Pons (tissue), 1 donor: ENCODE results near the gene TXNDC15.
"Not testable (repeated sequence)": the region's sequence is repeated elsewhere in the genome, so short reads cannot be mapped to it uniquely, and the experiment has no call there.

Experiments
- DNase-seq: peaks from one replicate; pipeline ENCODE4 v3.0.0-alpha.2; 2016; ENCODE audit warnings: low spot score

Gene TXNDC15

DNA sequence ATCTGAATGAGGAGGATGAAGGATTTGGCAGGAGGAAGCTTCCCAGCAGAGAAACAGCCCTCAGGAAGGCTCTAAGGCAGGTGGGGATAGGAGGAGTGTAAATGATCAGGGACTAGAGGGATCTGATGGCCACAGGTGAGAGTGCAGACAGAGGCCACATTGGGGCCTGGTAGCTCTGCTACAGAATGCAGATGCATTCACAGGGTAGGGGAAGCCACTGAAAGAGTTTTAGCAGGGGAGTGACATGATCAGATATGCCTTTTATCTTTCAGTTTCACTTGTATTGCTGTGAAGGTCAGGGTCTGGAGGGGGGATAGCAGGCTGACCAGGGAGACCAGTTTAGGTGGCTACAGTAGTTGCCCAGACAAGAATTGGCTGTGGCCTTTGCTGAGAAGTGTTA lies 3.0 kb downstream of the TXNDC15 start:
- no peak for DNase-seq

DNA sequence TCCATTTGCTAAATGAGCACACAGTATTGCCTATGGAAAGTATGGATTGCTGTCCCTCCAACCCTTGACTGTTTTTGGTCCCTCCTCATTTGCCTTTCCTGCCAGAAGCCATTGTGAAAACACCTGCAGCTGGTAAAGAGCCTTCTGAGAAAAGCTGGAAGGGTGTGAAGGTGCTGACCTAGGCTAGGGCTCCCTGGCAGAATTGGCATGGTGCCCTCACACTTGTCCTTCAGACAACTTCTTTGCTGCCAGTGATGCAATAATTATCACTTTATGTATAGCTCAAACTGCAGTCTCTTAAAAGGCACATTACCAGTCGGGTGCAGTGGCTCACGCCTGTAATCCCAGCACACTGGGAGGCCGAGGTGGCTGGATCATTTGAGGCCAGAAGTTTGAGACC lies 4.2 kb downstream of the TXNDC15 start:
- no peak for DNase-seq

DNA sequence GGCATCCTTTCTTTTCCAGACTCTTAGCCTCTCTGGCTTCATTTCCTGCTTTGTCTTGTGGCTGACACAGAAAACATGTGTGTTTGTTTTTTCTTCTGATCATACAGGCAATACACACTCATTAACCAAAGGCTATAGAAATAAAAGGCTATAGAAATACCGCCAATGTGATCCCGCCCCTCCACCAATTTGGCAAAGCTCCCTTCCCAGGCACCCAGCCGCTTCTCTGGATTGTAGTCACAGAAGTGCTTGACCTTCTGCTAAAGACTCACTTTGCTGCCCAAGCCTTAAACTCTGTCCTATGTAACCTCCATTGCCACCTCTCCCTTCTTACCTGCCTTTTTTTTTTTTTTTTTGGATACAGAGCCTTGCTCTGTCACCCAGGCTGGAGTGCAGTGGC lies 5.3 kb downstream of the TXNDC15 start:
- DNase-seq: no peak

DNA sequence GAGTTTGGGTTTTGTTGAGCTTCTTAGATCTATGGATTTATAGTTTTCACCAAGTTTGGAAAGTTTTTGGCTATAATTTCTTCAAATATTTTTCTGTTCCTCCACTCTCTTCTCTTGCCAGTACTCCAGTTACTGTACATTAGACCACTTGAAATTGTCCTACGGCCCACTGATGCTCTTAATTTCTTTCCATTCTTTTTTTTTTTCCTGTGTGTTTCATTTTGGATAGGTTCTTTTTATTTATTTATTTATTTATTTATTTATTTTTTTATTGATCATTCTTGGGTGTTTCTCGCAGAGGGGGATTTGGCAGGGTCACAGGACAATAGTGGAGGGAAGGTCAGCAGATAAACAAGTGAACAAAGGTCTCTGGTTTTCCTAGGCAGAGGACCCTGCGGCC lies 6.8 kb downstream of the TXNDC15 start:
- not testable (repeated sequence) for DNase-seq

DNA sequence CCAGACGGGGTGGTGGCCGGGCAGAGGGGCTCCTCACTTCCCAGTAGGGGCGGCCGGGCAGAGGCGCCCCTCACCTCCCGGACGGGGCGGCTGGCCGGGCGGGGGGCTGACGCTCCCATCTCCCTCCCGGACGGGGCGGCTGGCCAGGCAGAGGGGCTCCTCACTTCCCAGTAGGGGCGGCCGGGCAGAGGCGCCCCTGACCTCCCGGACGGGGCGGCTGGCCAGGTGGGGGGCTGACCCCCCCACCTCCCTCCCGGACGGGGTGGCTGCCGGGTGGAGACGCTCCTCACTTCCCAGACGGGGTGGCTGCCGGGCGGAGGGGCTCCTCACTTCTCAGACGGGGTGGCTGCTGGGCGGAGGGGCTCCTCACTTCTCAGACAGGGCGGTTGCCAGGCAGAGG lies 7.5 kb downstream of the TXNDC15 start:
- DNase-seq: not testable (repeated sequence)

DNA sequence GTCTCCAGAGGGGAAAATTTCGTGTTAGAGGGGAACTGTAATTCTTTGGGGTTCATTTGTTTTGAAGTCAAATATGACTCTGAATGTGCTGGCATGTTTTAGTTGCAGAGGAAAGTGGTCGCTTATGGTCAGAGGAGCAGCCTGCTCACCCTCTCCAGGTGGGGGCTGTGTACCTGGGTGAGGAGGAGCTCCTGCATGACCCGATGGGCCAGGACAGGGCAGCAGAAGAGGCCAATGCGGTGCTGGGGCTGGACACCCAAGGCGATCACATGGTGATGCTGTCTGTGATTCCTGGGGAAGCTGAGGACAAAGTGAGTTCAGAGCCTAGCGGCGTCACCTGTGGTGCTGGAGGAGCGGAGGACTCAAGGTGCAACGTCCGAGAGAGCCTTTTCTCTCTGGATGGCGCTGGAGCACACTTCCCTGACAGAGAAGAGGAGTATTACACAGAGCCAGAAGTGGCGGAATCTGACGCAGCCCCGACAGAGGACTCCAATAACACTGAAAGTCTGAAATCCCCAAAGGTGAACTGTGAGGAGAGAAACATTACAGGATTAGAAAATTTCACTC lies 13.5 kb downstream of the TXNDC15 start:
- no peak for DNase-seq

DNA sequence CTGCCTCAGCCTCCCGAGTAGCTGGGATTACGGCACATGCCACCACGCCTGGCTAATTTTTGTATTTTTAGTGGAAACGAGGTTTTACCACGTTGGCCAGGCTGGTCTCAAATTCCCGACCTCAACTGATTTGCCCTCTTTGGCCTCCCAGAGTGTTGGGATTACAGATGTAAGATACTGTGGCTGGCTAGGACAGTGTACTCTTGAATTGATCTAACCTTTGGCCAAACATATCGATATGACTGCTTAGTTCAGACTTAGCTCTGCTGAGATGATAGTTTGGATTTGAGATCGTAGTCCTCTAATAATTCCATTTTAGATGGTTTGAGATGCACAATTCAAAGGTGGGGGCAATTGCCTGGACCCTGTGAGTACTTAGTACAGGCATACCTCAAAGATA lies 15.2 kb downstream of the TXNDC15 start:
- DNase-seq: no peak

DNA sequence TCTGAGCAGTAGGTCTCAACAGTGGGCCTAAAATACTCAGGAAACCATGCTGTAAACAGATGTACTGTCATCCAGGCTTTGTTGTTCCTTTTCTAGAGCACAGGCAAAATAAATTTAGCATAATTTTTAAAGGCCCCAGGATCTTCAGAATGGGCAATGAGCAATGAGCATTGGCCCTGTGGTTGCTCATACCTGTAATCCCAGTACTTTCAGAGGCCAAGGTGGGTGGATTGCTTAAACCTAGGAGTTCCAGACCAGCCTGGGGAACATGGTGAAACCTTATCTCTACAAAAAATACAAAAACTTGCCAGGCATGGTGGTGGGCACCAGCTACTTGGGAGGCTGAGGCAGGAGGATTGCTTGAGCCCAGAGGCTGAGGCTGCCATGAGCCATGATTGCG lies 17.3 kb downstream of the TXNDC15 start:
- DNase-seq: no peak

DNA sequence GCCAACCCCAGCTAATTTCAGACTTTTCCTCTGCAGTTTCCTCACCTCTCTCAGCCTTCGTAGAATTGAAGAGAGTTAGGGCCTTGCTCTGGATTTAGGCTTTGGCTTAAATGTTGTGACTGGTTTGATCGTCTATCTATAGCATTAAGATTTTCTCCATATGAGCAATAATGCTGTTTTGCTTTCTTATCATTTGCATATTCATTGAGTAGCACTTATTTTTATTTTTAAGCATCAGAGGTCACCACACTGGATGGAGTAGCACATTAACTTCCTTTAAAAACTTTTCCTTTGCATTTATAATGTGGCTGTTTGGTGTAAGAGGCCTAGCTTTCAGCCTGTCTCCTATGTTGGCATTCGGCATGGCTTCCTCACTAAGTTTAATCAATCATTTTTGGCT lies 18.1 kb downstream of the TXNDC15 start:
- no peak for DNase-seq

DNA sequence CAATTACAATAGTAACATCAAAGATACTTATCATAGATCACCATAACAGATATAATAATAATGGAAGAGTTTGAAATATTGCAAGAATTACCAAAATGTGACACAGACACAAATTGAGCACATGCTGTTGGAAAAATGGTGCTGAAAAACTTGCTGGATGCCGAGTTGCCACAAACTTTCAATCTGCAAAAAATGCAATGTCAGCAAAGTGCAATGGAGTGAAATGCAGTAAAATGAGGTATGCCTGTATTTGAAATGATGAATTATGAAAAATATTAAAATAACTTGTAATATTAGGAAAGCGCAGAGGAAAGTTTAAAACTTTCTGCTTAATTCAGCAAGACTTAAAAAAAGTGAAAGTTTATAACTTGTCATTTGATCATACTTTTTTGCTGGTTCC lies 18.8 kb downstream of the TXNDC15 start:
- DNase-seq: no peak

DNA sequence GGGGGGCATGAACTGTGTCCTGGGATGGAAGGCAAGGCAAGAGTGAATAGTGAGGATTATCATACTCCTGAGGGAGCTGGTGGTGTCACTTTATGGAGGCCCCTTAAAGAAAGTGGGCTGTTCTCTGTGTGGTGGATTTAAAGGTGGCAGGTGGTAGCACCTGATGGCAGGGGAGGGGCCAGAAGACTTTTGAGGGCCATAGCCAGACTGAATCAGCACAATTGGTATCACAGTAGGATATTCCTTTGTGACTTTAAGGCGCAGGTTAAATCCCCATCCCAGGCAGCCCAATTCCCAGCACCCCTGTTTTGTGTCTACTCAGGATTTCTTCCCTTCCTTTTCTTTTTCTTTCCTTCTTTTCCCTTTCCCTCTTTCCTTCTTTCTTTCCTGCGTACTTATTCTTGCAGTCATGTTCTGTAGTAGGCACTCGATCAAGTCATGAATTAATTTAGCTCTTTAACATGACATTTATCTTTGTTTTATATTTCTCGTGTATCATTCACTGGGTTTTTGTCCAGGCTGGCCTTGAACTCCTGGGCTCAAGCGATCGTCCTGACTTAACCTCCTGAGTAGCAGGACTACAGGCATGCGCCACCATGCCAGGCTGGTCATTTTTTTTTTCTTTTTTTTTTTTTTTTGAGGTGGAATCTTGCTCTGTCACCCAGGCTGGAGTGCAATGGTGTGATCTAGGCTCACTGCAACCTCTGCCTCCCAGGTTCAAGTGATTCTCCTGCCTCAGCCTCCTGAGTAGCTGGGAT lies 19.8 kb downstream of the TXNDC15 start:
- no peak for DNase-seq

DNA sequence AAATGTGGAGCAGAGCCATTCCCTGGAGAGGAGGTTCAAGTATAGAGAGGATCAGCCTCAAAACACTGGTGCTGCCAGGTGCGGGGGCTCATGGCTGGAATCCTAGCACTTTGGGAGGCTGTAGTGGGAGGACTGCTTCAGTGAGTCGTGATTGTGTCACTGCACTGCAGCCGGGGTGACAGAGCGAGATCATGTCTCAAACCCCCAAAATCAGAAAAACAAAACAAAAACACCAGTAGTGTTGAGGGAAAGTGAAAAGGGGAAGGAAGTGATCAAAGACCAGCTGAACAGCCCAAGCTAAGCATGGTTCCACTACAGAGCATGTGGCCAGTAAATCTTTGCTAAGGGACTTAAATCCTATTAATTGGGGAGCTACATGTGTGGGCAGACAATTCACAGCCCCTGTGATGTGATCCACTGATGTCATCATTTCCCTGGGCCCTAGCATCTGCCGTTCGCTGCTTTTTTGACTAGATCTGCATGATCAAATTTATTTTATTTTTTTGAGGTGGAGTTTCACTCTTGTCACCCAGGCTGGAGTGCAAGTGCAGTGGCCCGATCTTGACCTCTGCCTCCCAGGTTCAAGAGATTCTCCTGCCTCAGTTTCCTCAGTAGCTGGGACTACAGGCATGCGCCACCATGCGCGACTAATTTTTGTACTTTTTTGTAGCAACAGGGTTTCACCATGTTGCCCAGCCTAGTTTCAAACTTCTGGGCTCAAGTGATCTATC lies 28.1 kb downstream of the TXNDC15 start:
- DNase-seq: no peak

DNA sequence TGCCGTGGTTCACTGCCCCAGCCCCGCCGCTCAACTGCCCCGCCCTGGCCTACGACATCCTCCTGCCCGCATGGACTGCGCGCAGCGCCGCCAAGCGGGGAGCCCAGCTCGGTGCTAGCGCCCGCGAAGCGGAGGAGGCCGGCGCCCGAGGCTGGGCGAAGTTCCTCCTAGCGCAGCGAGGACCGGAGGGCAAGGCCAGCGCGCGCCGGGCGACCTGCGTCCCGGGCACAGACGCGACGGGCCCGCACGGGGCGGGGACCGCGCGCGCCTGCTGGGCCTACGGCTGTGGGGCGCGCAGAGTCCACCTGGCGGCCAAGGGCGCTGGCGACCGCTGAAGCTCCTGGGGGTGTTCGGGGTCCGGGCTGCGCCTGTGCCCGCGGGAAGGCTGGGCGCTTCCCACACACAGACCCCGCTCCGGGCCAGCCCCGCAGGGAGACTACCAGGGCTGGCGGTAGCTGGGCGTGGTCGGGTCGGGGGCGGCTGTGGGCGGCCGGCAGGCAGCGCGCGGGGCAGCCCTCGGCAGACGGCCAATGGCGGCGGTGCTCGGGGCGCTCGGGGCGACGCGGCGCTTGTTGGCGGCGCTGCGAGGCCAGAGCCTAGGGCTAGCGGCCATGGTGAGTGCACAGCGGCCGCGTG lies 30.6 kb downstream of the TXNDC15 start, which contains the start of gene PCBD2:
PCBD2 (plus strand) TSS at position 522 of the 636 bp plus-strand sequence; CDS start at position 531, 9 bp downstream.
- peak; percentile 85 for DNase-seq

DNA sequence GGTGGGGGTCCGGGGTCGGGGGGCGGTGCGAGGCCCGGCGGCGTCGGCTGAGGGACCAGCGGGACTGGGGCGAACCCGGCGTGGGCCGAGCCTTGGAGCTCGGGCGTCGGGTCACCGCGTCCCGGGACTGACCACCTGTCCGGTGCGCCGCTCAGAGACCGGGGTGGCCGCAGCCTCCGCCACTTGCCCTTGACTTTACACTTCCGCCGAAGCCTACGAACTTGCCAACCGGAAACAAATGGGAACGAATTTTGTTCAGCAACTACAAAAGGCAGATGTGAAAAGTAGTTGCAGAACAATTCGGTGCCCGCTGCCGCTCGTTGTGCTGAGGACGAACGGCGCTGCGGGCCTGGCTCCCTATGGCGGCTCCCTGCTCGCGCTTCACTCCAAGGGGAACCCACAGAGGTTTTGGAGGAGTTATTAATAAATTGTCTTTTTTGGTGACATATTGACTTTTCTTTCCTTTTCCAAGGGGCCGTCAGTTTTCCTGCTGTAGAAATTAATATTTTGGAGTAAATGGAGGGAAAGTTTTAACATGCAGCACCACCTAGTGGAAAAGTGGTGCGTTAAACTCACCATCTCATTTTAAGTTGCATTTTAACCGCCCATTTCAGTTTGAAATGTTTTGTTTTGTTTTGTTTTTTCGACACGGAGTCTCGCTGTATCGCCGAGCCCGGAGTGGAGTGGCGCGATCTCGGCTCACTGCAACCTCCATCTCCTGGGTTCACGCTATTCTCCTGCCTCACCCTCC lies 31.2 kb downstream of the TXNDC15 start:
- peak; percentile 79 for DNase-seq

DNA sequence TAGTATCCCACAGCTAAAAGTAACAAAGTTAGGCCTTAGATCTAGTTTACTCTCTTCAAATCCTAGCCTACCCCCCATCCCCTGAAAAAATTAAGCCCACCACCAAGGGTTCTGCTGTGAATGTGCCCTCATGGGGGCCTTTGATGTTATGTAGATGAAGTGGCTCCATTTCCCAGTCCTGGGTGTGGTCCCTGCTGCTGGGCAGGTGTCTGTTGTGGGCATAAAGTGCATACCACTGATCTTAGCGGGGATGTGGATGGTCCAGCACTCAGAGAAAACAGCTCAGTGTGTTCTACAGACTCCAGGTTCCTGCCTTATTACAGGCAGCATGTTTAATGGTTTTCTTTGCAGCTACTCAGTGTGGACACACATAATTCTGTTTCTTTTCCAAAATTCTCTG lies 32.6 kb downstream of the TXNDC15 start:
- DNase-seq: no peak

DNA sequence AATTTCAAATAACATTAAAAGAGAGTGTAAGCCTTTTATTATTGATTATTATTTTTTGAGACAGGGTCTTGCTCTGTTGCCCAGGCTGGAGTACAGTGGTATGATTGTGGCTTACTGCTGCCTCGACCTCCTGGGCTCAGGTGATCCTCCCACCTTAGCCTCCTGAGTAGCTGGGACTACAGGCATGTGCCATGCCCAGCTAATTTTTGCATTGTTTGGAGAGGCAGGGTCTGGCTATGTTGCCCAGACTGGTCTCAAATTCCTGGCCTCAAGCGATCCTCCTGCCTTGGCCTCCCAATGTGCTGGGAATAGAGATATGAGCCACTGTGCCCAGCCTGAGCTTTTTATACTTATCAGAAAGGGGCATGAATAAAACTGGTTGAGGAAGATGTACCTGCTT lies 36.6 kb downstream of the TXNDC15 start:
- not testable (repeated sequence) for DNase-seq

DNA sequence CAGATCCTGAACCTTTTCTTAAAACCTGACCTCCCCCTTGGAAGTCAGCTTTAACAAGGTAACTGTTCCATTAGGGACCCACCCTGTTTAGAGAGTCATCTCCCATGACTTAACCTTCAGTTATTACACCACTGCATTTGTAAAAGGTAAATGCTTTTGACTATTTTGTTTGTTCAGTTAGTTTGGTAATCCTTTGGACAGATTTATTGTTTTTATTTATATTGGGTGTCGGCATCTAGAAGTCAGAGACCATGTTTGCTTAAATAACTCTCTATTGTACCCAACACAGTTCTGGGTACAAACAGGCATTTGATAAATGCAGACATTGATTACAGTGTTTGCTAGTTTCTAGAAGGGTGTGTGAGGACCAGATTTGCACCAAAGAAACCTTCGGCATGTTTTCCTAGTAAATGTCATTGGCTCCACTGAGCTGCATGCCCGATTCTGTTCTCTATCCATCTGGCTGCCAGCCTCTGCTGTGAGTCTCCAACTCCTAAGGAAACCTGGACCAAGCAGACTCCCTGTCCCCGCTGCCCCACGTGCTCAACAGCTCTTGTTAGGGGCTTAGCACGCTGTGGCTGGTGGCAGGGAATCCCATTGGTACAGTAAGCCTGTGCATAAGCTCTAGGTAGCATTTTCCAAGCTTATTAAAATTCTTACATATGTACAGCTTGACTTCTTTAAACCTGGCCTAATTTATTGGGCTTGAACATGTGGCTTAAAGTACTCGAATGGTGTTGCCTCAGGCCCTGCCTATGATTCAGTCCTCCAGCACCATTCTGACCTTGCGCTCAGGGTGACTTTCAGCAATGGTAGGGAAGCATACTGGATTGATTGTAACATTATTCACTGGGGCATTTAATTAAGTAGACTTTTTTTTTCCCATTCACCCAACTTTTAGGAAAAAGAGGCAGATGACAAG lies 37.4 kb downstream of the TXNDC15 start:
- no peak for DNase-seq

DNA sequence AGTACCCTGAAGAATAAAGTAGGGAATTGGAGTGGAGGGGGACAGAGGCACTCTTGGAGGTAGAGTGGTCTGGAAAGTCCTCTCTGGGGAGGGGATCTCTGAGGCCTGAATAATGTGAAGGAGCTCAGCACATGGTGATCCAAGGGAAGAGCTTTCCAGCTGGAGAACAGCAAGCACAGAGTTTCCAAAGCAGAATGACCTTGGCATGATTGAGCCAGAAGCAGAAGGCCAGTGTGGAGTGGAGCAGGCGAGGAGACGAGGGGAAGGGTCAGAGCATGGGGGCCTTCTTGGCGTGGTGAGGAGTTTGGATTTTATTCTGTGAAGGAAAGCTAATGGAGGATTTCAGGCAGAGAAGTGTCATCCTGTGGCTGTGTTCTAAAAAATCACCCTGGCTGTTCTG lies 39.1 kb downstream of the TXNDC15 start:
- no peak for DNase-seq

DNA sequence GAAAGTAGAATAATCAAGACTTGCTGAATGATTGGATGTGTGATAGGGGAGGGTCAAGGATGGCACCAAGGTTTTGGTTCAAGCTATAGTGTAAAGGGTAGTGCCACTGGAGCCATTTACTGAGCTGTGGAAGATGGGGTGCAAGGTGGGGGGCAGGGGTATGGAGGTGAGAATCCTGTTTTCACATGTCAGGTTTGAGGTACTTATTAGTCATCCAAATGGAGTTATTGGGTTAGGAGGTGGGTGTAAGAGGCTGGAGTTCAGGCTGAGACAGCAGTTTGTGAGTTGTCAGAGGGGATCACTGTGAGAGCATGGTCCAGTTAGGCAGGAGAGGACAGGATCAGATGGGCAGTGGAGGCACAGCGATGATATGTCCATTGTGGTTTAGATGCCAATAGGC lies 39.6 kb downstream of the TXNDC15 start:
- DNase-seq: no peak

DNA sequence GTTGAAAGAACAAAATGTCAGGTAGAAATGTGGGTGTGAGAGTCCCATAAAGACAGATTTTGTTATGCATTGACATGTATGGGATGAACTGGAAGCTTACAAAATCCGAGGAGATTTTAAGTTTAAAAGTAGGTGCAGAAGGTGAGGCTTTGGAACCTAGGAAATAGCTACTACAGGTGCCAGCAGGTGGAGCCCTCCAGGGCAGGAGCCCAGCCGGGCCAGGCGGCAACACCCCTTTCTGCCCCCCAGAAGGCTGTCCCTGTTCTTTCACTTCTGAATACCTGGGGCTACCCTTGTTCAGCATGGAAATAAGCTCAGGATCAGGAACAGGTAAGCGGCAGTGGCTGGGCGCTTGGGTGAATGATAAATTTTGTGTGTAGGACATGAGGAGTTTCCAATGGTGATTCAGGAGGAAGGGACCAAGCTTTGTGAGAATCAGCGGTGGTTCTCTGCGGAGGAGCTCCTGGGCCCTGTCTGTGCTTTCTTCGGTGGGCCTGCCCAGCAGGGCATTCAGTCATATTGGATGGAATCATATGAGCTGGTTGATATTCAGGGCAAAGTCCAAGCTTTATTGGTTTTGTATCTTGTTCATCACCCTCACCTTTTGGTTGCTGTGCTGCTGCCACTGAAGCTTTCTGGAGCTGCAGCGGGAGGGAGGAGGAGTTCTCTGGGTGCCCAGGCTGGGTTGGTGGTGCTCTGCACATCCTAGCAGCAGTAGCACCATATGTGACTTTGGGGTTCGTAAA lies 43.1 kb downstream of the TXNDC15 start:
- DNase-seq: no peak
